GM18873 (cell line): ENCODE measurements around the gene SMIM5.

Experiments
- ATAC-seq: cut with Tn5 transposase; IDR thresholded peaks from one replicate; pipeline ENCODE4 v1.9.1; 2021; ENCODE audit warnings: mild to moderate bottlenecking, moderate library complexity, moderate number of reproducible peaks; ENCODE audit not compliant: unreplicated experiment, low FRiP score

Gene SMIM5

DNA sequence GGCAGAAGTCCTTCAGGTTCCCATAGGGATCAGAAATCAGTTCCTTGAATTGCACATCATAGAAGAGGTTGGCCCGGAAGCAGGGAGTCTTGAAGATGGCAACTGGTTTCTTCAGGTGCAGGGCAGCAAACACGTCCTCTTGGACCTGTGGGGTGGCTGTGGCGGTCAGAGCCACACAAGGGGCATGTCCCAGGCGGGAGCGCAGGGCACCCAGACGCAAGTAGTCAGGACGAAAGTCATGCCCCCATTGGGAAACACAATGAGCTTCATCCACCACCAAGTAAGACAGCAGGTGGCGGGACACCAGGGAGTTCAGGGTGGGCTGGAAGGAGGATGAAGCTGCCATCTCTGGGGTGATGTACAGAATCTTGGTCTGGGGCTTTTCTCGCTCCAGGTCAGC is 29.3 kb downstream of the SMIM5 start:
- no peak for ATAC-seq

DNA sequence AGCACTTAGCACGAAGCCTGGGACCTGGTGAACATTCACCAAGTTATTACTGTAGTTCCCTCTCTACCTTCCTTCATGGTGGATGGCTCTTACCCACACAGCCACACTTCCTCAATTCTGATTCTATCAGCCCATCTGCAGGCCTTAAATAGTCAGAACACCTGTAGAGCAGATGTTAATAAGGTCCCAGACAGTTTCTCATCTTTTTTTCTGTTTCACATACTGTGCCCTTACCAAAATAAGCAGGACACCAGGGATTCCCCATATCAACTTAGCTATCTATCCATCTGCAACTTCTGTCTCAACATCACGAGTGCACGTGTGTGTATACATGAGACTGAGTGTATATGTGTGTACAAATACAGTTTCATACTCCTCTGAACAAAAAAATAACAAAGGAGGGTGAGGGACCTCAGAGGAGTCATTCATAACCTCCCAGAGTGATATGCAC is 30.9 kb downstream of the SMIM5 start:
- ATAC-seq: peak; percentile 55

DNA sequence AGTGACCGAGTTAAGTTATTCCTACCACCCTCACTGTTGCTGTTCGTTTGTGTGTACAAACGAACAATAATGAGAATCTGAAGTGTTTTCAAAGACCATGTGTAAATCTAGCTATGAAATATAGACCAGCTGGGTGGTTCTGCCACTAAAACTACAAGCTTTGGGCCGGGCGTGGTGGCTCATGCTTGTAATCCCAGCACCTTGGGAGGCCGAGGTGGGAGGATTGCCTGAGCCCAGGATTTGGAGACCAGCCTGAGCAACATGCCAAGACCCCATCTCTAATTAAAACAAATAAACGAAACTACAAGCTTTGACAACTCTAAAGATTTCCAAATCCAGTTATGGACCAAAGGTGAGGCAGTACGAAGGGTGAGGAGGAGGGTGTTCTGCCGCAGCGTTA is 32.7 kb downstream of the SMIM5 start:
- no peak for ATAC-seq

DNA sequence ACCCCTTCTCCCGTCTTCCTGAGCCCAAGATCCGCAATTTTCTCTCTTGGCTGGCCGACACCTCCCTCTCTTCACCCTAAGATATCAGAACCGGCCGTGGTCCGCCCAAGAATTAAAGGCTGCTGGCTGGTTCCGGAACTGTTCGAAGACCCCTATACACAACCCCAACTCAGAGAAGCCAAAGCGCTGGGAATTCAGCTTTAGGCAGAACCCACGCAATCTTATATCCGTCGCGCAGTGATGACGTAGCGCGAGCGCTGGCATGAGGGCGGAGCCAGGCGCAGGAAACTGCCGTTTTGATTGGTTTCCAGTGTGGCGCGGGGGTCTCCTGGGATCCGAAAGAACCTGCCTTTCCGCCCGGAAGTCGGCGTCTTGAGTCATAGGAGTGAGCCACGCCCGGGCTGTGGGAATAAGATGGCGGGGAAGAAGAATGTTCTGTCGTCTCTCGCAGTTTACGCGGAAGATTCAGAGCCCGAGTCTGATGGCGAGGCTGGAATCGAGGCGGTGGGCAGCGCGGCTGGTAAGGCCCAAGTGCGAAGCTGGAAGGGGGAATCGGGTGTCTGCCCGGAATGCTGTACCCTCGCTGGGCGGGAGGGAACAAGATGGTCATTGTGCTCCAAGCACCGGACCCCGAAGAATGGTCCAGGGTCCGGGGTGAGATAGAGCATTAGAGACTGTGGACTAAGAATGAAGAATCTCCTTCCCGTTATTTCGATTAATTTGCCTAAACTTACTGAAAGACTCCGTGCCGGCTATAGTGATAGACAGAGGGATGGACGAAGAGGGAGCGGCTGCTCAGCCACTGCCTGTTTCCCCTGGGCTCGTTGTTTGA is 33.9 kb downstream of the SMIM5 start, which contains the start of the genes RECQL5 and SAP30BP:
Gene RECQL5 (minus strand): TSS at position 196 of the 832 bp plus-strand sequence. CDS start 597 bp downstream, outside the sequence.
Gene SAP30BP (plus strand): TSS at position 380 of the 832 bp plus-strand sequence. CDS start 35 bp downstream, at position 415.
- ATAC-seq: peak; percentile 49

DNA sequence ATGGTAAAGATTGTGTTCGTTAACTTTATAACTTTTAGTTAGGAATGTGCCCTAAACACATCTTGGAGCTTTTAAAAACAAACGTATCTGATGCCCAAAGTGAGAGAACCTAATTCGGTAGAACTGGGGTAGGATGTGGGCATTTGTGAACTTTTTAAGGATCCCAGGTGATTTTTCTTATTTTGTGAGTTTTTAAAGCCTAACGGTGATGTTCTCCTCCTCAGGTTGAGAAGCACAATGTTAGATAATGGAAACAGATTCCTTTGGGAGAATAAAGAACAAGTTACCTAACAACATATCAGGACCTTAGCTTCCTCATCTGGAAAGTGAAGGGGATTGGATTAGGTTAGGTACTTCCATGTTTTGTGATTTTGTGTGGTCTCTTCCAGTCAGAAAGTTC is 34.6 kb downstream of the SMIM5 start:
- ATAC-seq: no peak

DNA sequence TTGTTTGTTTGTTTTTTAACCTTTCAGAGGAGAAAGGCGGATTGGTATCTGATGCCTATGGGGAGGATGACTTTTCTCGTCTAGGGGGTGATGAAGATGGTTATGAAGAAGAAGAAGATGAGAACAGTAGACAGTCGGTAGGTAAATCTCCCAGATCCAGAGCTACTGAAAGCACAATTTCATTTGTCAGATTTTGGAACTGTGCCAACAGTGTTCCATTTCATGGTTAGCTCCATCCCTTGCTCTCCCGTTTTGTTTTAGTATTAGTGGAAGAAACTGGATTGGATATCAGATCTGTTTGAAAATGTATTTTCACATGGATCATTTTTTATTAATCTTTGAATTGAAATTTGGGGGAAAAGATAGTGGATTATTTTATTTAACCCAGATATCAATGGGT is 35.3 kb downstream of the SMIM5 start:
- ATAC-seq: no peak

DNA sequence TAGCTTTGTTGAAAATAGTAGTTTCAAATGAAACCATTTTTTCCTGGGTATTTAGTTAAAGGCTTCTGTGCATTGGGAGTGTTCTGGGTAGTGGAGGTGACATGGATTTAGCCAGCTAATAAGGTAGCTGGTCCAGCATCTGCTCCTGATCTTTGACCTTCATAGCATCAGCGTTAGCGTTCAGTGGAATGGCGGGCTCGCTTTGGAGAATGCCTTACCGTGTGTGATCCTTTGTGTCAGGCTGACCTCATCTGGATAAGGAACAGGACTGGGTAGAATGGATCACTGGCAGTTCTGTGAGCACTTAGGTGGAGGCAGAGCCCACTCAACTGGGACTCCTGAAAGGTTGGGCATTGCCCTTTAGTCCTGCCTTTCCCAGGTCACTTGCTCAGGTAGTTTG is 37.6 kb downstream of the SMIM5 start:
- ATAC-seq: no peak

DNA sequence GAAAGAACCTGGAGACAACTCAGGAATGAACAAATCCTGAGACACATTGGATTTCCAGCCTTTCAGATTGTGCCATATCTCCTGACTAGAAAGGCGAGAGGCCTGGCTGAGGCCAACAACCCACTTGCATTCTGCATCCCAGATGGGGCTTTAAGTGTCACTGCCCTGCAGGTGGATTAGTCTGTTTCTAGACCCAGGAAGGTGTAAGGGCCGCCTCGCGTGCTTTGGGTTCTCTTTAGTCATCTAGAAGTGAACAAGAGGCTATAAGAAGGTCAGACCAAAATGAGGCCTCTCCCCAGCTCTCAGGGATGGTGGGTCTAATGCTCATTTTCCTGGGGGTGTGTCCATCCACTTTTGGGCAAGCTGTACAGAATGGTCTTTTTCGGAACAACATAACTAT is 38.8 kb downstream of the SMIM5 start:
- no peak for ATAC-seq

DNA sequence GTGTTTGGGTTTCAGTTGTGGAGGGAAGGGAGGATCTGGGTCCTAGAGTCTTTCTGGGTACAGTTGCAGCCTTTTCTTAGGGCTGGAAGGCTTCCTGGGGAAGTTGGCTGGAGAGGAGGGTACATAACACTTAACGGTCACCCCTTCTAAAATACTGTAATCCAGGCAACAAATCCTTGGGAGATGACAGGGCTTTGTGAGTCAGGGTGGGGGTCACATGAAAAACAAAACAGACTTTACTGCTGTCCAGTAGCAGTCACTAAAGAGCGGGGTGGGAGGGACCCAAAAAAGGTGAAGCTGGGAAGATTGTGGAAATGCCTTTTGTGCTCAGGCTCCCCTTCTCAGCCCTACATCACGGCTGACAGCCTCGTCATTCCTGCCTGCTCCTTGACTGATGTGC is 40.3 kb downstream of the SMIM5 start:
- ATAC-seq: no peak

DNA sequence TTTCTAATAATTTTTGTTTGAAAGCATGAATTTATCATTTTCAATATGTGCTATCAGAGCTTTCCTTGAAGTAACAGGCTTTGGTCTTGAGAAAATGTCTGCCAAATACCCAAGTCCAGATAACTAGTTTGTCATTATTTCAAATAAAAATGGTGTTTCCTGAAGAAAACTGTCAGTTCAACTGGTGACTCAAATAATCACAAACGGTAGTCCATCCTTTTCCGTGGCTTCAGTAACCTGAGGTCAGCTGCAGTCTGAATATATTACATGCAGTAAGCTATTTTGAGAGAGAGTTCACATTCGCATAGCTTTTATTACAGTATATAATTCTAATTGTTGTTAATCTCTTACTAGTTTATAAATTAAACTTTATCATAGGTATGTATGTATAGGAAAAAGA is 43.2 kb downstream of the SMIM5 start:
- ATAC-seq: no peak

DNA sequence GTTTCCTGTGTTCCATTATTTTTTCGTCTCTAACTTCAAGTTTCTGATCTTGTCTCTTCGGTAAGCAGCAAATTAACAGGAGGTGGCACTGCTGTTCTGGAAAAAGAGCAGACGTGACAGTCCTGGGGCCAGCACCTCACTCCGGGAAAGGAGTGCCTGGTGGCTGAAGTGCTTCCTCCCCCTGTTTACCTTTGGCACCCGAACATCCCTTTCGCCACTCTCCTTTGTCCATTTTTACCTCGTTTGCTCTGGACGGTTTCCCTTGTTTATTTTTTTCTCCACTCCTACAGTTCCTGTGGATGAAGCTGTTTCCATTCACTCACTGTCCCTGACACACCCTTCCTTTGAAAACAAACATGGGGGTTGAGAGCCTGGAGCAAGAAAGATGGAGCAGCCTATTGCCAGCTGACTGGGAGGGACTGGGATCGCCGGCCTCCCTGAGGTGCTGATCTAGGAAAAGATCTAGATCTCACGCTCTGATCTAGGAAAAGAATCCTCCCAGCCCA is 46.5 kb downstream of the SMIM5 start:
- no peak for ATAC-seq

DNA sequence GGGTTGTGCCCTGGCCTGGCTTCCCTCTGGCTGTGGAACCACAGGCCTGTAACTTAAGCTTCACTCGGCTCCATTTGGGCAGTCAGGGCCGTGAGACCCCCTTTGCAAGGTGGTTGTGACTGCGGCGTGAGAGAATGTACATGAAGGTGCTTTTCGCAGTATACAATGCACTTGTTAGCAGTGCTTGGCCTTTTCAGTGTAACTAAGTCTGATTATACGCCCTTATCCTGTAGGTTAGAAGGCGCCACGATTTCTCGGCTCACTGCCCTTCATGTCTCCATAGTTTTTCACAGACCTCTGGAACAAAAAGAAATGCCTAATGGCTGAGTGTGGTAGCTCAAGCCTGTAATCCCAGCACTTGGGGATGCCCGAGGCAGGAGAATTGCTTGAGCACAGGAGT is 47.2 kb downstream of the SMIM5 start:
- ATAC-seq: no peak

DNA sequence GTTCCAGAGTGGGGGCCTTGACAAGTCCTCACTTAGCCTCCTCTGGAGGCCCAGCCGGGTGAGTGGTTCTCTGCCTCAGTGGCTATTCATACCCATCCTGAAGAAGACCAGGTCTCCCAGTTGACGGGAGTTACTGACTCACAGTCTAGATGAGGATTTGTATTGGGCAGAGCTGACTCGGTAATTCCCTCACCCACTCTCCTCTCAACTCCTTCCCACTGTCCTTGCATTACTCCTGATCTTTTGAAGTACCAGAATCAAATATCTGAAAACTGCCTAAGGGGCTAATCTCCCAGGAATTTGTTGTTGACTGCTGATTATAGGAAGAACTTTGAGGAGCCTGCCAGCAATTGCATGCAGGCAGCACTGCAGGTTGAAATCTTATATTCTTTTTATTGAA is 48.1 kb downstream of the SMIM5 start:
- no peak for ATAC-seq

DNA sequence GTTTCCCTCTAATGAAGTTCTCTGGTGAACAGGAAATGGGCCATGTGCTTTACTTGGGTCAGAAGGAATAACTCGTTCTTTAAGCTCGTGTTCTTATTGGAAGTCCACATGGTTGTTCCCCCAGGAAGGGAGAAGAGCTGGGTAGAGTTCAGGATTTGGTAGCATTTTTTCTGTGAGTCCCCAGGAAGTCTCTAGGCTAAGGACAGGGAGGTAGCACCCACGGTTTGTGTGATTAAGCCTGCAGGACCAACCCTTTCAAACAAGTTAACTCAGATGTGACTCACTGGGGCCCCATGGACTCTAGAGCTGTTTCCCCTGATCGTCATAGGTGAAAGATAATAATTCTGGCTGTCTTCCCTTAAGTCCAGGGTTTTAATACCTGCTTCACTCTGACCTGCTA is 50.3 kb downstream of the SMIM5 start:
- no peak for ATAC-seq

DNA sequence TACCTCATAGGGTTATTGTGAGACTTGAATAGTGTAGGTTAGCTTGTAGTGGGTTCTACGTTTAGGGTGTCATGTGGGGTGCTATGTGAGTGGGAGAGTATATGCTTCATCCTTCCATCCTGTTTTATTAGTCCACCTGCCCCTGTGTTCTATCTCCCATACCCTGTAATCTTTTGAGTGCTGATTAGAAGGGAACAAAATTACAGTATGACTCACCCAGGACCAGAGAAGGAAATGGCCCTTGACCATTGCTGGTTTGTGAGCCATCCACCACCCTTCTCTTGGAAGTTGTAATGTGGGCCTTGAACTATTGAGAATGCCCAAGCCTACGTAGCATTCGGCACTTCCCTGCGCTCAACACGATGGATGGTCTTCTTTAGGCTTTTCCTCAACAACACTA is 51.0 kb downstream of the SMIM5 start:
- ATAC-seq: no peak

DNA sequence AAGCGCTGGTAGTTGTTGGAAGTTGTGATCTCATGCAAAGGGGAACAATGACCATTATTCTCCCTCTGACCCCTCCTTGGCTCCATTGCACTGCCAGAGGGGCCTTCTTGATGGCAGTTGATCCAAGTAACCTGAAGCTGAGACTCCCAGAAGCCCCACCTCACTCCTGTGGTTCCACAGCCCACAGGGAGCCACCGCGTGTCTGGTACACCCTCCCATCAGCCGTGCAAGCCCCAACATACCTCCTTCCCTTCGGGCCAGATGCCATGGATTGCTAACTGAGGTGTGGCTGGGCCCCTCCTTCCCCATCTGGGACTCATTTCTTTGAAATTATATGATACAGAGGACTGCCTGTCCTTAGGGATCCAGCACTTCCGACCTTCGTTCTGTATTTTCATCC is 51.7 kb downstream of the SMIM5 start:
- no peak for ATAC-seq

DNA sequence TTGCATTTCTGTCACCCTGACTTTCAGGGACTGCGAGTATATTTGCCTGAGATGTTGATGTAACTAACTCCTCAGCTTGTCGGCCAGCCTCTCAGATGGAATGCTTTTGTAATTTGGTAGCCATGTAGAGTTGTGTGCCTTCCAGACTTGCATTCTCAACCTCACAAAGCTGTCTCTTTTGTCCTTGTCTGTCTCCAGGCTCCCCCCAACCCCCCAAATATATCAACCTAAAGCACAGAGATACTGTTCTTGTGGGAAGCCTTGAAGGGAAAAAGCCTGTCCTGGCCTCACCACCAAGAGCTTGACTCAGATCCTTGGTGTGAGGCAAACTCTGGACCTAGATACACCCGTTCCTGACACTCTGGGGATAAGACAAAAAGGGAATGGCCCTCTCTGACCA is 52.3 kb downstream of the SMIM5 start:
- ATAC-seq: no peak

DNA sequence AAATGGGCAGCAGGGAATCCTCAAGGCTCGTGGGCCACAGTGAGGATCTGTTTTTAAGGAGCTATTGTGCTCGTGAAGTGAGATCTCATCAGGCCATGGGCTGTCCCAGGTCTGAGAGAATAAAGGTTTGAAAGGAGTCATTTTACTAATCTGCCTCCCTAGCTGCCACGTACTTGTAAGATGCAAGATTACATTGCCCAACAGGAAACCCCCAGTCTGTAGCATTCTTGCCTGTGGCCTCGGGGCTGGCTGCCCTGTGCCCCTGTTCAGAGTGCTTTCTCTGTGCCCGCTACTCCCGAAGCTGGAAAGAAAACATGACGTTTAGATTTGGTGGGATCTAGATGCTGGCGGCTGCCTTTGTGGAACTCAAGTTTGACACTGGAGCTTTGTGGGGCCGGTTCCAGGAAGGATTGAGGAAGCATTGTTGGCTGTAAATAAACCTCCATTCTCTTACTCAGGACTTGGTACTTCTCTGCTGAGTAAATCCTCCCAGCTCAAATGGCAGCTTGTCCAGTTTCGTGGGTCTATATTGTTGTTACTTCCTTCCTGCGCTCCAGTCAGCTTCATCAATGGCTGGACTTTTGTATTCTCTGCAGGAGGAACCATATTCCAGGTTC is 55.1 kb downstream of the SMIM5 start:
- no peak for ATAC-seq

DNA sequence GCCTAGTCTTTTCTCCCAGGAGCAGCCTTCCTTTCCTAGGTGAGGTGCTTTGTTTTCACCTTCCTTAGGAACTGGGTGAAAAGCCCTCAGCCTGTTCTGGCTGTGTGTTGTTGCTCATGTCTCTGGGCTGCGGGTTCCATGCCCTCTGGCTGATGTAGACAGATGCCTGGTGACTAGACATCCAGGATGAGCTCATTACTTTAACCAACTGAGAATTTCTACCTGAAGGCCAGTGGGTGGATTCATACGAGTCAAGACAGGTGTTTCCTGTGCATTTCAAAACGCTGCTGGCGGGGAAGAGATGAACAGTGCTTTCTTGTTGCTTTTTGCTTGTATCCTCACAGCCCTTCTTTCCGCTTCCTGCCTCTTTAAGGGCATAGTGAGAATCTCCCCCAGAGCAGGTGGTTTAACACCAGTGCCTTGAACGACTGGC is 56.2 kb downstream of the SMIM5 start:
- ATAC-seq: no peak
